ENCODE data around the gene CHKA. TPM values are rescaled to one million over a fixed set of nuclear protein-coding genes. Genes with fewer than 3 reads are reported as not detected.

CHKA gene
- polyA plus RNA-seq, 1 of the 3 experiments (the other 2 are of a cell fraction) = 12.3 TPM

DNA sequence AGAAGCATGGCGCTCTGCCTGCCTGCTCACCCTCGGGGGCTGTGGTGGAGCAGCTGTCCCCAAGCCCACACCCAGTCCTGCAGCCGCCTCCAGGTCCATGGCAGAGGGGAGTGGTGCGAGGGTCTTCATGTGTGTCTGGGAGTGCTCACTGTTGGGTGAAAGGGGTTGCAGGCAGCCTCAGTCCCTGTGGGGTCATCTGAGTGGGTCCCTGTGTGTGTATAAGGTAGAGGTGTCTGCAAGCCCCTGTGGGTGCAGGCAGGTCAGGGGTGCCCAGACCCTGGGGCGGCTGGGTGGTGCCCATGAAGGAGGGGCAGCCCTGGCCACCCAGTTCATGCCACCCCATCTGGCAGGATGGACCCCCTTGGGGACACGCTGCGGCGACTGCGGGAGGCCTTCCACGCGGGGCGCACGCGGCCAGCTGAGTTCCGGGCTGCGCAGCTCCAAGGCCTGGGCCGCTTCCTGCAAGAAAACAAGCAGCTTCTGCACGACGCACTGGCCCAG, 106.2 kb downstream of the CHKA start:
- Histone ChIP-seq H3K4me1 (ENCODE audit: control insufficient read depth in 1 of 2, insufficient read depth in 2 of 2, low read depth in 1 of 2, low read length in 1 of 2) (peaks cover 34 to 43% of the 10 kb centered on the region in 2 experiments; a peak in 3 of 4 replicates), H3K9ac (peak overlapping the region; percentile 76), H3K27ac (ENCODE audit: low read depth in 2 of 2, low read length in 1 of 2) (peak overlapping the region in 1 of 2 experiments; percentile 96; a peak in 2 of 4 replicates), H3K9me3 (no peaks in the 10 kb centered on the region), H3K36me3 (replicated peaks in 1 of 2; ENCODE audit: control insufficient read depth in 1 of 2, insufficient read depth in 2 of 2, low read length in 1 of 2) (no peaks in the 10 kb centered on the region), H3K9me2 (no peaks in the 10 kb centered on the region), H3F3A (replicated peaks; ENCODE audit: insufficient read depth) (peaks cover 13% of the 10 kb centered on the region), H4K20me1 (ENCODE audit: insufficient read depth) (no peaks in the 10 kb centered on the region), H2AFZ (ENCODE audit: low read depth) (no peak overlapping the region), H3K4me3 (ENCODE audit: low read depth in 2 of 2, low read length in 1 of 2) (no peak overlapping the region), H3K27me3 (ENCODE audit: insufficient read depth) (no peaks in the 10 kb centered on the region), H3K4me2 (peak overlapping the region; percentile 64), H3K79me2 (ENCODE audit: insufficient read depth) (peaks cover 18% of the 10 kb centered on the region)
- POLR2A ChIA-PET = no interaction called here
- WGBS (ENCODE audit: low lambda C conversion rate) = 100% methylated on average over 3 of the region's 19 CpGs
- CTCF ChIA-PET = interaction anchor here (0.9 to 1.1 kb wide), 3 partner anchors 81 to 196 kb away, joined by 3 read pairs; no protein-coding TSS in a partner anchor
- TF ChIP-seq YY1 (IDR thresholded peaks at IDR 0.05; ENCODE audit: low read depth) = no peak
- no peak for TF ChIP-seq POLR2AphosphoS5 (IDR thresholded peaks at IDR 0.05; ENCODE audit: low read depth, low read length)
- DNase-seq = no peak

DNA sequence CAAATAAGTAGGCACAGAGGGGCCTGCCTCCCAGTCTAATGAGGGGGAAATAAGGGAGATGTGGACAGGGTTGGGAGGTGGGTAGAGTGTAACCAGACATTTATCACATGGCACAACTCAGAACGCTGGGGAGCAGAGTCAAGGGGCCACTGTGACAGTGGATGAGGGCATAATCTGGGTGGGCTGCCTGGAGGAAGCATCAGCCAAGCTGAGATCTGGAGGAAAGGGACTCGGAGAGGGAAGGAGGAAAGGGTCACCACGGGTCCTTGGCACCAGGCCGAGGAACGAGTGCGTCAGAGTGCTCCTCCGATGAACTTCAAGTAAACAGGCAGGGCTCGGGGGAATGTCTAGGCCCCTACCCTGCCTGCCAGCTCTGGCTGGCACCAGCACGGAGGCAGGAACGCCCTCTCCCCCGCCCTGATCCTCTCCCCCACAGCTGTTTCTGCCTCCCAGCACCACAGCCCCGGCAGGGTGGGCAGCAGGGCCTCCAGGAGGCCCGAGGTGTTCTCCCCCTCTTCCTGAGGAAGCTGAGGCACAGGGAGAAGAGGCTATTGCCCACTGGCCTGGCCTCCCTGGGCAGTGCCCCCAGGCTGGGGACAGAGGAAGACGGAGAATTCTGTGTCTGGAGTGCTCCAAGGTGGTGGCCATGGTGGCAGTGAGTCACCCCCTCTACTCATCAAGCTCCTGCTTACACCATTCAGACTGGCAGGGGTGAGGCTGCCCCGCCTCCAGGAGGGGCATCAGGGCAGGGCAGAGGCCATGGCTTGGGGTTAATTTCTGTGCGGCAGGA, 106.8 kb downstream of the CHKA start:
- Histone ChIP-seq H3K79me2 (ENCODE audit: insufficient read depth) (peaks cover 18% of the 10 kb centered on the region), H2AFZ (ENCODE audit: low read depth) (no peak overlapping the region), H3K27ac (ENCODE audit: low read depth in 2 of 2, low read length in 1 of 2) (peak overlapping the region; percentile 80 to 96; a peak in 3 of 4 replicates), H3K36me3 (replicated peaks in 1 of 2; ENCODE audit: control insufficient read depth in 1 of 2, insufficient read depth in 2 of 2, low read length in 1 of 2) (no peaks in the 10 kb centered on the region), H3K27me3 (ENCODE audit: insufficient read depth) (no peaks in the 10 kb centered on the region), H3K9me3 (no peaks in the 10 kb centered on the region), H3K9me2 (no peaks in the 10 kb centered on the region), H3K4me1 (ENCODE audit: control insufficient read depth in 1 of 2, insufficient read depth in 2 of 2, low read depth in 1 of 2, low read length in 1 of 2) (peaks cover 39 to 44% of the 10 kb centered on the region in 2 experiments; a peak in 3 of 4 replicates), H3K4me2 (peak overlapping the region; percentile 64), H4K20me1 (ENCODE audit: insufficient read depth) (no peaks in the 10 kb centered on the region), H3K9ac (peak overlapping the region; percentile 76), H3F3A (replicated peaks; ENCODE audit: insufficient read depth) (peaks cover 15% of the 10 kb centered on the region), H3K4me3 (ENCODE audit: low read depth in 2 of 2, low read length in 1 of 2) (no peak overlapping the region)
- WGBS (ENCODE audit: low lambda C conversion rate) = 32% methylated on average over 13 of the region's 16 CpGs
- CTCF ChIA-PET = interaction anchor here (0.9 to 1.4 kb wide), 4 partner anchors 82 to 197 kb away, joined by 3 read pairs; no protein-coding TSS in a partner anchor
- POLR2A ChIA-PET = no interaction called here
- TF ChIP-seq NRF1 (IDR thresholded peaks at IDR 0.05; ENCODE audit: low read depth, low read length) = no peak
- TF ChIP-seq FOXJ3 (CRISPR knock-in tag; IDR thresholded peaks at IDR 0.05) = no peak
- TF ChIP-seq, protein P1, sequence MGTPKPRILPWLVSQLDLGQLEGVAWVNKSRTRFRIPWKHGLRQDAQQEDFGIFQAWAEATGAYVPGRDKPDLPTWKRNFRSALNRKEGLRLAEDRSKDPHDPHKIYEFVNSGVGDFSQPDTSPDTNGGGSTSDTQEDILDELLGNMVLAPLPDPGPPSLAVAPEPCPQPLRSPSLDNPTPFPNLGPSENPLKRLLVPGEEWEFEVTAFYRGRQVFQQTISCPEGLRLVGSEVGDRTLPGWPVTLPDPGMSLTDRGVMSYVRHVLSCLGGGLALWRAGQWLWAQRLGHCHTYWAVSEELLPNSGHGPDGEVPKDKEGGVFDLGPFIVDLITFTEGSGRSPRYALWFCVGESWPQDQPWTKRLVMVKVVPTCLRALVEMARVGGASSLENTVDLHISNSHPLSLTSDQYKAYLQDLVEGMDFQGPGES (IDR thresholded peaks at IDR 0.05; ENCODE audit: low read depth, low read length) = no peak
- no peak for TF ChIP-seq JUND (IDR thresholded peaks at IDR 0.05)
- 0 out of 2 replicates have a peak, but pooled peaks have one; percentile 14 for TF ChIP-seq TCF12 (IDR thresholded peaks at IDR 0.05)
- TF ChIP-seq, protein P2, sequence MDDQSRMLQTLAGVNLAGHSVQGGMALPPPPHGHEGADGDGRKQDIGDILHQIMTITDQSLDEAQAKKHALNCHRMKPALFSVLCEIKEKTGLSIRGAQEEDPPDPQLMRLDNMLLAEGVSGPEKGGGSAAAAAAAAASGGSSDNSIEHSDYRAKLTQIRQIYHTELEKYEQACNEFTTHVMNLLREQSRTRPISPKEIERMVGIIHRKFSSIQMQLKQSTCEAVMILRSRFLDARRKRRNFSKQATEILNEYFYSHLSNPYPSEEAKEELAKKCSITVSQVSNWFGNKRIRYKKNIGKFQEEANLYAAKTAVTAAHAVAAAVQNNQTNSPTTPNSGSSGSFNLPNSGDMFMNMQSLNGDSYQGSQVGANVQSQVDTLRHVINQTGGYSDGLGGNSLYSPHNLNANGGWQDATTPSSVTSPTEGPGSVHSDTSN (IDR thresholded peaks at IDR 0.05) = peak; percentile 16; the same call in 1 of the 2 replicates
- TF ChIP-seq NFIC (IDR thresholded peaks at IDR 0.05; ENCODE audit: borderline replicate concordance) = peak; percentile 31; the same call in 1 of the 2 replicates
- TF ChIP-seq, protein P3, sequence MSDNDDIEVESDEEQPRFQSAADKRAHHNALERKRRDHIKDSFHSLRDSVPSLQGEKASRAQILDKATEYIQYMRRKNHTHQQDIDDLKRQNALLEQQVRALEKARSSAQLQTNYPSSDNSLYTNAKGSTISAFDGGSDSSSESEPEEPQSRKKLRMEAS (IDR thresholded peaks at IDR 0.05; ENCODE audit: low read depth) = peak; percentile 21; the same call in 1 of the 2 replicates
- TF ChIP-seq FOSL2 (IDR thresholded peaks at IDR 0.05; ENCODE audit: borderline replicate concordance, low read depth) = peak; percentile 43; the same call in 1 of the 2 replicates
- no peak for TF ChIP-seq RXRA (IDR thresholded peaks at IDR 0.05; ENCODE audit: borderline replicate concordance, low read depth)
- TF ChIP-seq RAD21 (IDR thresholded peaks at IDR 0.05; ENCODE audit: low read length) = no peak
- no peak for DNase-seq

All from SK-N-SH (cell line).